Right cardiac atrium (tissue), 5 donors: ENCODE data around the gene PTPRN2. TPM values are rescaled to one million over a fixed set of nuclear protein-coding genes. Genes with fewer than 3 reads are reported as not detected.

Source experiments
- ATAC-seq, 2 donors: fragments of 200-7000 bp; cut with Tn5 transposase; one replicate each; pipeline versions ENCODE4 v1.8.0 to v1.9.1; 2020; ENCODE audit warnings: moderate library complexity in 2 of 2, mild to moderate bottlenecking in 1 of 2
- DNase-seq, 3 donors: peaks; one replicate each; pipeline ENCODE4 v3.0.0-alpha.2; 2020
- H3K27ac ChIP-seq: one replicate; pipeline ENCODE4 v1.5.1; 2013; ENCODE audit warnings: mild to moderate bottlenecking, low read length, control low read depth, moderate library complexity
- H3K27me3 ChIP-seq: one replicate; pipeline ENCODE4 v1.6.1; 2013; ENCODE audit not compliant: control insufficient read depth, insufficient read depth
- H3K4me1 ChIP-seq: one replicate; pipeline ENCODE4 v1.6.1; 2013; ENCODE audit warnings: low read length; ENCODE audit not compliant: control insufficient read depth, insufficient read depth
- H3K4me3 ChIP-seq: one replicate; pipeline ENCODE4 v1.5.1; 2013; ENCODE audit warnings: low read length, control low read depth
- H3K9me3 ChIP-seq: one replicate; pipeline ENCODE4 v1.6.1; 2013; ENCODE audit warnings: low read length; ENCODE audit not compliant: control insufficient read depth
- WGBS: extraction: QIAGEN DNeasy Blood & Tissue Kit; methylation state at CpG from one replicate; pipeline ENCODE4 v1.1.7; 2013; 5-methylcytosine and 5-hydroxymethylcytosine counted together
- intact Hi-C, 4 donors: fragments of 100-400 bp; cut with DNase I; formaldehyde crosslinking; loops; one replicate each; pipeline versions ENCODE4 v1.11.0 to v1.14.0; 2022 to 2023
- polyA plus RNA-seq: library from polyadenylated mRNA; stranded (reverse); fragments of 200-250 nt; gene quantifications from one replicate; pipeline ENCODE4 v1.2.3, GENCODE V29; 2013
- total RNA-seq, 4 donors: library from RNA; stranded (reverse); fragmentation: NEBNext Ultra II Directional; extraction: Animal tissue kit (Norgen Biotek cat#: 25700); gene quantifications; one replicate each; pipeline ENCODE4 v1.2.1, GENCODE V29; 2021
- donor health status: healthy with polysubstance abuse.
- donor health status: DM: no; HTN: yes; CAD: no.
- donor health status: DM: no; HTN: no; CAD: no.
- donor health status: DM: no; HTN: yes; CAD: no; lungs with severe emphysema.
- donor health status: DM: yes; HTN: yes; CAD: no.

The PTPRN2 gene
- total and polyA plus RNA-seq, 5 donors = 1.5 to 3.9 (median 1.9) TPM

GRCh38 chr7:158251061-158251965 is 336.3 kb downstream of the PTPRN2 start:
- ATAC-seq = no peak
- no peaks in the 10 kb centered on the region for H3K27me3 ChIP-seq
- 82% methylated on average over 18 of the region's 18 CpGs for WGBS
- H3K4me3 ChIP-seq = no peak overlapping the region
- H3K4me1 ChIP-seq = no peaks in the 10 kb centered on the region
- no peak overlapping the region for H3K27ac ChIP-seq
- intact Hi-C loops = no loop called here
- no peaks in the 10 kb centered on the region for H3K9me3 ChIP-seq
- no peak for DNase-seq

- no peaks in the 10 kb centered on the region for H3K4me1 ChIP-seq
- DNase-seq = no peak
- H3K27me3 ChIP-seq = no peaks in the 10 kb centered on the region
- no peak overlapping the region for H3K4me3 ChIP-seq
- H3K27ac ChIP-seq = no peak overlapping the region
- H3K9me3 ChIP-seq = no peaks in the 10 kb centered on the region
- ATAC-seq = no peak
- 74% methylated on average over 9 of the region's 9 CpGs for WGBS
- intact Hi-C loops = no loop called here
Measured at GRCh38 chr7:158249692-158250091, 337.9 kb downstream of the PTPRN2 start.

- Histone ChIP-seq H3K4me1 (no peaks in the 10 kb centered on the region), H3K27ac (no peak overlapping the region), H3K27me3 (no peaks in the 10 kb centered on the region), H3K9me3 (no peaks in the 10 kb centered on the region), H3K4me3 (no peak overlapping the region)
- intact Hi-C loops = no loop called here
- WGBS = 48% methylated on average over 8 of the region's 10 CpGs
- DNase-seq (no peak), ATAC-seq (no peak)
Measured at GRCh38 chr7:158248816-158249215, 338.8 kb downstream of the PTPRN2 start.

DNA sequence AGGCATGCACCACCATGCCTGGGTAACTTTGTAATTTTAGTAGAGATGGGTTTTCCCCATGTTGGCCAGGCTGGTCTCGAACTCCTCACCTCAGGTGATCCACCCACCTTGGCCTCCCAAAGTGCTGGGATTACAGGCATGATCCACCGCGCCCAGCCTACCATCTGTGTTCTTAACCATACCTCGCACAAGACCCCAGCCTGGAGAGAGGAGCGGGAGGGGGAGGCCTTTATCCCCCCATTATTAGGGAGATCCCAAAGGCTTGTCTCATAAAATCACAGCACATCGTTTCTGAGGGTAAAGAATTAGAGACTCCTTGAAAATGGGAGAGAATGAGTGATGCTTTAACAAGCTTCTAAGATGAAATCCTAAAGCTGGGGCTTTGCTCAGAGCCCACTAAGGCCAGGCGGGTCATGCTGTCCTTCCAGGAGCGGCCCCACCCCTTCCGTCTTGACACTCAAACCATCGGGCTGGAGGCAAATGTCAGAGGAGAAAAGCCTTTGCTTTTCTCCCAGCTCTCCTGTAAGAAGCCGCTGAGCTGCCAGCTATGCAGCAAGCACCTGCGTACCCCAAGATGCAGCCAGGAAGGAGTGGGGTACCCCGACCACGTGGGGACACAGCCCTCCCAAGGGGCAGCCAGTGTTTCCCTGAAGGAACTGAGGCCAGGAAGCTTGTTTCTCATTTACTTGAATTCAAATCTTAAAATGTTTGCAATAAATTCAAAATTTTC is 339.7 kb downstream of the PTPRN2 start:
- 80% methylated on average over 14 of the region's 14 CpGs for WGBS
- intact Hi-C loops = no loop called here
- DNase-seq = no peak
- H3K4me1 ChIP-seq = no peaks in the 10 kb centered on the region
- no peaks in the 10 kb centered on the region for H3K9me3 ChIP-seq
- H3K4me3 ChIP-seq = no peak overlapping the region
- ATAC-seq = no peak
- no peaks in the 10 kb centered on the region for H3K27me3 ChIP-seq
- H3K27ac ChIP-seq = no peak overlapping the region

DNA sequence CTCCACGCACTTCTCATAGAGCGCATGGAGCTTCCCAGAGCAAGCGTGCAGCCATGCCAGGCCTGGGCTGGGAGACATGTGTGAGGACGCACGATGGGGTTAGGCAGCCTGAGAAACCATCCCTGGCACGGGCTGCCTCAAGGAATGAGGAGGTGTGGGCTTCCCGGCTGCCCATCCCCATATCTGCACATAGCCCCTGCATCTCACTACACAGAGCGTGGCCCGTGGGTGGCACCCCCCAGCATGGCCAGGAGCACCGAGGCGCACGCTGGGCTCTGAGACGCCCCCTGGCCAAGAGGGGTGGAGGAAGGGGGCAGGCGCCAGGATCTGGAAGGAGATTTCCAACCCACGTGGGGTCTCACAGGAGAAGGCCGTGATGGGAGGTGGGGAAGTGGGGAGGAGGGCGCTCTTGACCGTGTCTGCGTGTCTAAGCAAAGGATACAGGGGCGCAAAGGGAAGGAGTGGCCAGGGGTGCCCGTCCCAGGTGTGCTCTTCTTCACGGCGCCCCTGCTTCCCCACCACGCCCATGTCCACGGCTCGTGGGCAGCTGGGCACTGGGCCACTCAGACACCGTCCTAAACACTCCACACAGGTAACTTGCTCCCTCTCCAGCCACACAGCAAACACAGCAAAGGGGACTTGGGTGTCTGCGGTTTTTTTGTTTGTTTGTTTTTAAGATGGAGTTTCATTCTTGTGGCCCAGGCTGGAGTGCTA is 340.5 kb downstream of the PTPRN2 start:
- 82% methylated on average over 28 of the region's 28 CpGs for WGBS
- no peak overlapping the region for H3K4me3 ChIP-seq
- no peaks in the 10 kb centered on the region for H3K27me3 ChIP-seq
- H3K4me1 ChIP-seq = no peaks in the 10 kb centered on the region
- H3K9me3 ChIP-seq = no peaks in the 10 kb centered on the region
- intact Hi-C loops = no loop called here
- DNase-seq (no peak), ATAC-seq (no peak)
- H3K27ac ChIP-seq = no peak overlapping the region

DNA sequence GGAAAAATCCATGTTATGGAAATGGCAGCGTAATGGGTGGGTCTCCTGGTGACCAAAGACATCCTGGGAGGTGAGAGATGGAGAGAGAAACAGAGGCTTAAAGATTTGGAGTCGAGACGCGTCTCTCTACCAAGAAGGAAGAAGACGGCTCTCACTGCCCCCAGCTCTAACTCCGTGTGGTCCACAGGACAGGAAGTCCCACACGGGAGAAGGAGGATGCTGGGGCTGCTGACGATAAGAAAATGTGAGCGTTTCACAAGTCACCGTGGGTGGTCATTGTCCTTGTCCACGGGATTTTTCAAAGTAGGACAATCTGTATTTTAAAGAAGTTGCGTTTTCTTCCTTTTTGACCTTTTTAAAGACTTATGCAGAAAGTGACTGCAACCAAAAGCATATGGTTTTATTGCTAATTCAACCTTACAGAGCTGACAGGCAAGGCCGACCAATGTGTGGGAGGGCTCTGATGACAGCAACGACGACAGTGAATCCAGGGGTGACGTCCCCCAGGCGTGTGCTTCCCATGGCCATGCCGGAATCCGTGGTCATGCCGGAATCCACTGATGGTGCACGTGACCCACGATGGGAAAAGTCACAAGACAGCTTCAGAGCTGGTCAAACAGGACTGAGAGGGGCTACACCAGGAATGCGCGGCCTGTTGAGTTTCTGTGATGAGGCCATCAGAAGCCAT is 341.2 kb downstream of the PTPRN2 start:
- DNase-seq (no peak), ATAC-seq (no peak)
- no peak overlapping the region for H3K4me3 ChIP-seq
- WGBS = 86% methylated on average over 24 of the region's 24 CpGs
- H3K27ac ChIP-seq = no peak overlapping the region
- no peaks in the 10 kb centered on the region for H3K9me3 ChIP-seq
- intact Hi-C loops = no loop called here
- no peaks in the 10 kb centered on the region for H3K27me3 ChIP-seq
- H3K4me1 ChIP-seq = no peaks in the 10 kb centered on the region

DNA sequence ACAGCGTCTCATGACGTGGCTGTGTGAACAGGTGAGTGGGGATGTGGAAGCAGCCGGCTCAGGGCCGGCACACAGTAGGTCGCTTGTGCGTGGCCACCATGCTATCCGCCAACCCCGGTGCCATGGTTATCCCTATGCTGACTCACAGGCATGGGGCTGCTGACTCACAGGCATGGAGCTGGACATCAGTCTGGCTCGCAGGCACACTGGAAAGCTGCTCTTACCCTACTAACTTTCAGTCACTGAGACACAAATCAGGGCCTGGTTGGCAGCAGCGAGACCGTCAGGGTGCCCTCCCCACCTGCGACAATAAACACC is 341.9 kb downstream of the PTPRN2 start:
- Histone ChIP-seq H3K9me3 (no peaks in the 10 kb centered on the region), H3K27ac (no peak overlapping the region), H3K27me3 (no peaks in the 10 kb centered on the region), H3K4me3 (no peak overlapping the region), H3K4me1 (no peaks in the 10 kb centered on the region)
- intact Hi-C loops = no loop called here
- 95% methylated on average over 12 of the region's 12 CpGs for WGBS
- no peak for ATAC-seq
- no peak for DNase-seq

DNA sequence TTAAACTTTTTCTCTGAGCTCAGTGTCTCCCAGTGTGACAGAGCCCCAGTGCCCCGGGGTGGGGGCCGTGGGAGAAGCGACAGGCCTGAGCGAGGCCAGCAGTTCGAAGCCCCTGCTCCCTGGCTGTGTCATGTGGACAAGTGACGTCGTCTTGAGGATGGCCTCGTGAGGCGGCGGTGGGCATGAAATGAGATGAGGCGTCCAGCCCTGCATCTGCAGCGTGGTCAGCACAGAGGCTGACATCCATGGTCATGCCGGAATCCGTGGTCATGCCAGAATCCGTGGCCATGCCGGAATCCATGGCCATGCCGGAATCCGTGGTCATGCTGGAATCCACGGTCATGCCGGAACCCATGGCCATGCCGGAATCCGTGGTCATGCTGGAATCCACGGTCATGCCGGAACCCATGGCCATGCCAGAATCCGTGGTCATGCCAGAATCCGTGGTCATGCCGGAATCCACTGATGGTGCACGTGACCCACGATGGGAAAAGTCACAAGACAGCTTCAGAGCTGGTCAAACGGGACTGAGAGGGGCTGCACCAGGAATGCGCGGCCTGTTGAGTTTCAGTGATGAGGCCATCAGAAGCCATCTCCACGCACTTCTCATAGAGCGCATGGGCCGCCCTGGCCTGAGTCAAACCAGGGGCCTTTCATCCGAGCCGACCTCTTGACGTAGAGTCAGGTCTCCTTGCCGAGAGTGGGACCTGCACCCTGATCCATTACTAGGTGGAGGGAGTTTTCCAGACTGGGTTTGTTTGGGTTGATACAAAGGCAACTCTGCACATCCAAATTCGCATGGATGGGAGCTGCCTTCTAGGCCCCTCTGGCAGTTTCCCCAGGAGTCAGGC is 342.5 kb downstream of the PTPRN2 start:
- 95% methylated on average over 40 of the region's 40 CpGs for WGBS
- Histone ChIP-seq H3K27me3 (no peaks in the 10 kb centered on the region), H3K4me3 (no peak overlapping the region), H3K4me1 (no peaks in the 10 kb centered on the region), H3K9me3 (no peaks in the 10 kb centered on the region), H3K27ac (no peak overlapping the region)
- ATAC-seq = no peak
- intact Hi-C loops = no loop called here
- DNase-seq = no peak

DNA sequence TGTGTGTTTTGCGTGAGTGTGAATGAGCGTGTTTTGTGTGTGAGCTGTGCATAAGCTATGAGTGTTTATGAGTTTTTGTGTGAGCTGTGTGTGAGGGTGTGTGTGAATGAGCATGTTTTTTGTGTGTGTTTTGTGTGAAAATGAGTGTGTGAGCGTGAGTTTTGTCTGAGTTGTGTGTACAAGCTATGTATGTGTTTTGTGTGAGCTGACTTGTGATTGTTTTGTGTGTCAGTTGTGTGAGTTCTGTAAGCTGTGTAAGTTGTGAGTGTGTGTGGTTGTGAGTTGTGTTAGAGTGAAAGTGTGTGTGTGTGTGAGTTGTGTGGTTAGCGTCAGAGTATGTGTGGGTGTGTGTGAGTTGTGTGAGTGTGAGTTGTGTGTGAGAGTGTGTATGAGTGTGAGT is 343.2 kb downstream of the PTPRN2 start:
- ATAC-seq (no peak), DNase-seq (no peak)
- Histone ChIP-seq H3K4me1 (no peaks in the 10 kb centered on the region), H3K27ac (no peak overlapping the region), H3K4me3 (no peak overlapping the region), H3K27me3 (no peaks in the 10 kb centered on the region), H3K9me3 (no peaks in the 10 kb centered on the region)
- WGBS = 92% methylated on average over 4 of the region's 4 CpGs
- intact Hi-C loops = no loop called here

GRCh38 chr7:158241919-158242318 is 345.7 kb downstream of the PTPRN2 start:
- Histone ChIP-seq H3K9me3 (no peaks in the 10 kb centered on the region), H3K27ac (no peak overlapping the region), H3K4me3 (no peak overlapping the region), H3K27me3 (no peaks in the 10 kb centered on the region), H3K4me1 (no peaks in the 10 kb centered on the region)
- WGBS = 71% methylated on average over 7 of the region's 7 CpGs
- intact Hi-C loops = no loop called here
- DNase-seq = no peak
- no peak for ATAC-seq
